ENCODE measurements around the gene C1QL1. TPM values are rescaled to one million over a fixed set of nuclear protein-coding genes. Genes with fewer than 3 reads are reported as not detected.

The C1QL1 gene
- total and polyA plus RNA-seq, 2 experiments from 2014 or later: 0.14 to 0.86 TPM

DNA sequence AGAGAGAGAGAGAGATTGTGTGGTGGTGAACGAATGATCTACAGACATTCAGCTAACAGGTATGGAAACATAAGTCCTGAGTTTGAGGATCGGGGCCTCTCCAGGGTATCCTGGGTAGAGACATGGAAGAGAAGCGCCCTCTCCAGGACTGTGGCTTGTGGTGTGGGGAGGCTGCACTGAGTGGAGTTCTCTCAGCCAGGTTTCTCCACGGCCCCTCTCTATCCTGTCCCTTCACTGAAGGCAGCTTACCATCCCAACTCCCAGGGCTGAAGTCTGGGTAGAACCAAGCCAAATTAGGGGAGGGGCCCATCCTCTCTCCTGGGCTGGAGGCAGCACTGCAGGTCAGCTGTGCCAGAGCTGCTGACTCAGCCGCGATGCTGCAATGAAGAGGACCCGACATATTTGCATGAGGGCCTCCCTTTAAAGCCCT lies 6.2 kb downstream of the C1QL1 start:
- Histone ChIP-seq H3F3A (ENCODE audit: insufficient read depth) (no peaks in the 10 kb centered on the region), H3K9me3 (ENCODE audit: low read depth) (no peaks in the 10 kb centered on the region), H3K4me3 (no peak overlapping the region), H3K4me1 (ENCODE audit: insufficient read depth) (no peaks in the 10 kb centered on the region), H3K27me3 (replicated peaks; ENCODE audit: insufficient read depth) (peaks cover 16% of the 10 kb centered on the region), H3K9me2 (ENCODE audit: insufficient read depth) (no peaks in the 10 kb centered on the region), H3K4me2 (ENCODE audit: unreplicated experiment) (no peak overlapping the region), H3K9ac (no peak overlapping the region), H3K27ac (no peak overlapping the region), H3K36me3 (ENCODE audit: low read depth) (no peaks in the 10 kb centered on the region), H3K79me2 (ENCODE audit: insufficient read depth) (no peaks in the 10 kb centered on the region), H4K20me1 (ENCODE audit: insufficient read depth) (no peaks in the 10 kb centered on the region), H2AFZ (no peak overlapping the region)
- DNase-seq: peak; percentile 40
- TF ChIP-seq EZH2 (IDR thresholded peaks at IDR 0.05; ENCODE audit: insufficient read depth, poor library complexity, severe bottlenecking) (no peak), EZH2phosphoT487 (IDR thresholded peaks at IDR 0.05; ENCODE audit: insufficient read depth, low read depth) (no peak)
- 73 to 76% methylated on average over 7 of the region's 7 CpGs for WGBS, 2 experiments (ENCODE audit: low coverage in 1 of 2, low lambda C conversion rate in 2 of 2, missing lambda C conversion rate in 2 of 2)
- in situ Hi-C loops (cut with MboI): no loop called here

GRCh38 chr17:44960691-44961090 lies 7.4 kb downstream of the C1QL1 start:
- WGBS, 2 experiments (ENCODE audit: low coverage in 1 of 2, low lambda C conversion rate in 2 of 2, missing lambda C conversion rate in 2 of 2): 64 to 66% methylated on average over 2 of the region's 2 CpGs

DNA sequence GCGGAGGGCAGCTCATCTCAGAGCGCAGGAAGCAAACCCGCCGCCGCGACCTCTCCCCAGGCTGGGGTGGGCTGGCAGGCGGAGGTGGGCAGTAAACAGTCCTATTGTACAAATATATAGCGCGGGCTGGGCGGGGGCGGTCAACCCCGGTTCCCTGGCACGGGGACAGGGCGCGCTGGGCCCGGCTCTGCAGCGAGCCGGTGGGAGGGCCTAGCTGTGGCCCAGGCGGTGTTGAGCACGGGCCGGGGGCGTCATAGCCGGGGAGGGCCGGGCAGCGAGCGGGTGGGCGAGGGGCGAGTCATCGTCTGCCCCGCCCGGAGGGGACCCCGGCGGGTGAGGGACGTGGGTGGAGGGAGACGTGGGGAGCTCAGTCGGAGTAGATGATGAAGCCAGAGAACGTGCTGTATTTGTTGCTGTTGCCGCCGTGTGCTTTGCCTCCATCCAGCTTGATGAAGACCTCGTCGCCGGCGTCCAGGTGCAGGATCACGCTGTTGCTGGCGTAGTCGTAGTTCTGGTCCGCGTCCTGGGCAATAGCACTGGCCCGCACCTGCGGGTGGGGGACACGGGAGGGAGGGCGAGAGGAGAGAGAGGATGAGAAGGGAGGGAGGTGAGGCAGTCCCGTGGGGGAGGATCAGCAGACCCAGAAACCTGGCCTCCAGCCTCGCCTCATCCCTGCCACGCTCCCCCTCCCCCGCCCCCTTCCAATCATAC lies 8.1 kb downstream of the C1QL1 start:
- TF ChIP-seq EZH2phosphoT487 (IDR thresholded peaks at IDR 0.05; ENCODE audit: insufficient read depth, low read depth) (no peak), EZH2 (IDR thresholded peaks at IDR 0.05; ENCODE audit: insufficient read depth, poor library complexity, severe bottlenecking) (no peak)
- Histone ChIP-seq H3K4me2 (ENCODE audit: unreplicated experiment) (peak overlapping the region; percentile 28), H3K4me1 (ENCODE audit: insufficient read depth) (no peaks in the 10 kb centered on the region), H2AFZ (0 out of 2 replicates have a peak overlapping the region, but pooled peaks have one; percentile 38), H3K27me3 (replicated peaks; ENCODE audit: insufficient read depth) (no peaks in the 10 kb centered on the region), H3K27ac (no peak overlapping the region), H4K20me1 (ENCODE audit: insufficient read depth) (no peaks in the 10 kb centered on the region), H3K79me2 (ENCODE audit: insufficient read depth) (no peaks in the 10 kb centered on the region), H3K9me3 (ENCODE audit: low read depth) (no peaks in the 10 kb centered on the region), H3K9ac (no peak overlapping the region), H3K36me3 (ENCODE audit: low read depth) (no peaks in the 10 kb centered on the region), H3K4me3 (no peak overlapping the region), H3K9me2 (ENCODE audit: insufficient read depth) (no peaks in the 10 kb centered on the region), H3F3A (ENCODE audit: insufficient read depth) (no peaks in the 10 kb centered on the region)
- 15 to 22% methylated on average over 24 to 56 of the region's 56 CpGs for WGBS, 2 experiments (ENCODE audit: low coverage in 1 of 2, low lambda C conversion rate in 2 of 2, missing lambda C conversion rate in 2 of 2)
- DNase-seq: no peak
- in situ Hi-C loops (cut with MboI): no loop called here

More at GRCh38 chr17:44960691-44961090, 7.4 kb downstream of the C1QL1 start:
- no peak overlapping the region for H3K4me3 ChIP-seq
- in situ Hi-C loops (cut with MboI): no loop called here
- no peaks in the 10 kb centered on the region for H3K9me3 ChIP-seq (ENCODE audit: low read depth)
- TF ChIP-seq EZH2phosphoT487 (IDR thresholded peaks at IDR 0.05; ENCODE audit: insufficient read depth, low read depth) (no peak), EZH2 (IDR thresholded peaks at IDR 0.05; ENCODE audit: insufficient read depth, poor library complexity, severe bottlenecking) (no peak)
- no peaks in the 10 kb centered on the region for H3K4me1 ChIP-seq (ENCODE audit: insufficient read depth)
- H3K9me2 ChIP-seq (ENCODE audit: insufficient read depth): no peaks in the 10 kb centered on the region
- no peaks in the 10 kb centered on the region for H3F3A ChIP-seq (ENCODE audit: insufficient read depth)
- no peak for DNase-seq
- H4K20me1 ChIP-seq (ENCODE audit: insufficient read depth): no peaks in the 10 kb centered on the region
- H3K27me3 ChIP-seq (replicated peaks; ENCODE audit: insufficient read depth): peaks cover 5% of the 10 kb centered on the region
- no peaks in the 10 kb centered on the region for H3K79me2 ChIP-seq (ENCODE audit: insufficient read depth)
- no peak overlapping the region for H3K27ac ChIP-seq
- H3K9ac ChIP-seq: no peak overlapping the region
- H3K36me3 ChIP-seq (ENCODE audit: low read depth): no peaks in the 10 kb centered on the region
- no peak overlapping the region for H2AFZ ChIP-seq
- no peak overlapping the region for H3K4me2 ChIP-seq (ENCODE audit: unreplicated experiment)

GRCh38 chr17:44956998-44957981 lies 10.8 kb downstream of the C1QL1 start:
- Histone ChIP-seq H3K9ac (no peak overlapping the region), H3K36me3 (ENCODE audit: low read depth) (no peaks in the 10 kb centered on the region), H3K4me2 (ENCODE audit: unreplicated experiment) (no peak overlapping the region), H4K20me1 (ENCODE audit: insufficient read depth) (no peaks in the 10 kb centered on the region), H3K27ac (no peak overlapping the region), H3K27me3 (replicated peaks; ENCODE audit: insufficient read depth) (no peaks in the 10 kb centered on the region), H2AFZ (no peak overlapping the region), H3K9me2 (ENCODE audit: insufficient read depth) (no peaks in the 10 kb centered on the region), H3K4me1 (ENCODE audit: insufficient read depth) (no peaks in the 10 kb centered on the region), H3K9me3 (ENCODE audit: low read depth) (no peaks in the 10 kb centered on the region), H3K79me2 (ENCODE audit: insufficient read depth) (no peaks in the 10 kb centered on the region), H3K4me3 (no peak overlapping the region), H3F3A (ENCODE audit: insufficient read depth) (no peaks in the 10 kb centered on the region)
- in situ Hi-C loops (cut with MboI): no loop called here
- WGBS, 2 experiments (ENCODE audit: low coverage in 1 of 2, low lambda C conversion rate in 2 of 2, missing lambda C conversion rate in 2 of 2): 72 to 77% methylated on average over 8 of the region's 8 CpGs
- no peak for DNase-seq
- TF ChIP-seq EZH2 (IDR thresholded peaks at IDR 0.05; ENCODE audit: insufficient read depth, poor library complexity, severe bottlenecking) (no peak), EZH2phosphoT487 (IDR thresholded peaks at IDR 0.05; ENCODE audit: insufficient read depth, low read depth) (no peak)
